Psoas muscle (tissue), 8 donors: Measurements from ENCODE around the gene SLC30A2. TPM values are rescaled to one million over a fixed set of nuclear protein-coding genes. Genes with fewer than 3 reads are reported as not detected.

Experiments used
- ATAC-seq, 4 donors: fragments of 200-7000 bp; cut with Tn5 transposase; one replicate each; pipeline ENCODE4 v1.9.1; 2020; ENCODE audit warnings: moderate library complexity in 3 of 4, mild to moderate bottlenecking in 2 of 4
- DNase-seq, 2 donors: peaks; one replicate each; pipeline ENCODE4 v3.0.0-alpha.2; 2020
- H3K27ac ChIP-seq: fragments of 200-600 bp; one replicate; pipeline ENCODE4 v1.8.0; 2022
- H3K27me3 ChIP-seq, 3 donors: fragments of 200-600 bp in 1 of 3; one replicate each; pipeline versions ENCODE4 v1.6.1 to v1.8.0; 2013 to 2022; ENCODE audit warnings: low read length in 2 of 3, mild to moderate bottlenecking in 2 of 3, moderate library complexity in 1 of 3; ENCODE audit not compliant: insufficient read depth in 3 of 3
- H3K36me3 ChIP-seq, 2 donors: fragments of 200-600 bp in 1 of 2; one replicate each; pipeline versions ENCODE4 v1.6.1 to v1.8.0; 2013 to 2022; ENCODE audit warnings: low read depth in 1 of 2, mild to moderate bottlenecking in 1 of 2, moderate library complexity in 1 of 2; ENCODE audit not compliant: insufficient read depth in 1 of 2
- H3K4me1 ChIP-seq: fragments of 200-600 bp; one replicate; pipeline ENCODE4 v1.8.0; 2022
- H3K4me3 ChIP-seq: fragments of 200-600 bp; one replicate; pipeline ENCODE4 v1.8.0; 2022; ENCODE audit warnings: mild to moderate bottlenecking
- H3K9me3 ChIP-seq: fragments of 200-600 bp; one replicate; pipeline ENCODE4 v1.8.0; 2022
- WGBS, 3 donors: extraction: QIAGEN DNeasy Blood & Tissue Kit; methylation state at CpG; one replicate each; pipeline versions ENCODE4 v1.1.6 to v1.1.7; 2013; 5-methylcytosine and 5-hydroxymethylcytosine counted together
- intact Hi-C, 2 donors: fragments of 100-400 bp; cut with DNase I; formaldehyde crosslinking; loops; one replicate each; pipeline versions ENCODE4 v1.11.0 to v1.14.2; 2022
- polyA plus RNA-seq, 3 donors: library from polyadenylated mRNA; stranded (reverse); fragments of 200-250 nt; gene quantifications; one replicate each; pipeline ENCODE4 v1.2.3, GENCODE V29; 2013
- total RNA-seq, 4 donors: library from RNA; stranded (reverse); fragmentation: NEBNext Ultra II Directional in 2 of 4; extraction: Animal tissue kit (Norgen Biotek cat#: 25700) in 2 of 4; gene quantifications; one replicate each; pipeline versions ENCODE4 v1.2.1 to v1.2.4, GENCODE V29; 2021 to 2023
- TF ChIP-seq, protein P1 (sequence below): fragments of 200-600 bp; IDR thresholded peaks from one replicate; pipeline ENCODE4 v1.8.0; 2022; ENCODE audit warnings: antibody characterized with exemption
- donor health status: healthy with polysubstance abuse.
- donor health status: DM: no; HTN: no; CAD: no; lungs with moderate emphysema.
- donor health status: Bipolar disorder and iron deficiency.
- donor health status: healthy.
- donor health status: DM: yes; HTN: yes; CAD: no.
- donor health status: DM: no; HTN: no; CAD: no.
- donor health status: DM: no; HTN: no; CAD: no.
- donor health status: DM: yes; HTN: yes; CAD: no.

Gene SLC30A2
- total and polyA plus RNA-seq, 7 donors: 0.21 to 7.8 (median 1.2) TPM

DNA sequence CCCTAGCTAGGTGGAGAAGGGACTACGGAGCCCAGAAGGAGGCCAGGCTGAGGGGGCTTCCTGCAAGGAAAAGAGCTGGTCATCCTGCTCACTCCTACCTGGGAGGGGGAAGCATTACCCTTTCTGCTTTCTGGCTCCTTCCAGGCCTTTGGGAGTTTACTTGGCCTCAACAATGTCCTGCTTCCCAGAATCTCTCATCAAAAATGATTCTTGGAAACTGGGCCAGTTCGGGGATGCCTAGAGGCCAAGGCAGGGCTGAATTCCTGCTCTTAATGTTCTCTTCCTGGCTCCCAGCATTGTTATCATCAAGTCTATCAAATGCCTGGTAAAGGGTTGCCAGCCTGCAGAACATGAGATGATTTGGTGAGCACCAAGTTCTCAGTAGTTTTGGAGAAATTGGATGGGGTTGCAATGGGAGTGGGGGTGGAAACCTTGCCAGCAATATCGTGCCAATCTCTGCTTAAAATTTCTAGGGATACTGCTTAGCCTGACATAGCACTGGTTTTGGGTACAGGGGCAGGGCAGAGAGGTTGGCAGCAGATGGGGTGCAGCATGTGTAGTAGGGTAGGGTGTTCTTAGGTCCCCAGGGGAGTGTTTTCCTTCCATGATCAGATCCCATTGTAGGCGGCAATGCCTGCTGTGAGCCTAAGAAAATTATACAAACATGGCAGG, 40.3 kb downstream of the SLC30A2 start:
- Histone ChIP-seq H3K4me3 (no peak overlapping the region), H3K4me1 (no peaks in the 10 kb centered on the region), H3K36me3 (no peaks in the 10 kb centered on the region), H3K9me3 (no peaks in the 10 kb centered on the region), H3K27ac (no peak overlapping the region), H3K27me3 (no peaks in the 10 kb centered on the region)
- TF ChIP-seq, protein P1, sequence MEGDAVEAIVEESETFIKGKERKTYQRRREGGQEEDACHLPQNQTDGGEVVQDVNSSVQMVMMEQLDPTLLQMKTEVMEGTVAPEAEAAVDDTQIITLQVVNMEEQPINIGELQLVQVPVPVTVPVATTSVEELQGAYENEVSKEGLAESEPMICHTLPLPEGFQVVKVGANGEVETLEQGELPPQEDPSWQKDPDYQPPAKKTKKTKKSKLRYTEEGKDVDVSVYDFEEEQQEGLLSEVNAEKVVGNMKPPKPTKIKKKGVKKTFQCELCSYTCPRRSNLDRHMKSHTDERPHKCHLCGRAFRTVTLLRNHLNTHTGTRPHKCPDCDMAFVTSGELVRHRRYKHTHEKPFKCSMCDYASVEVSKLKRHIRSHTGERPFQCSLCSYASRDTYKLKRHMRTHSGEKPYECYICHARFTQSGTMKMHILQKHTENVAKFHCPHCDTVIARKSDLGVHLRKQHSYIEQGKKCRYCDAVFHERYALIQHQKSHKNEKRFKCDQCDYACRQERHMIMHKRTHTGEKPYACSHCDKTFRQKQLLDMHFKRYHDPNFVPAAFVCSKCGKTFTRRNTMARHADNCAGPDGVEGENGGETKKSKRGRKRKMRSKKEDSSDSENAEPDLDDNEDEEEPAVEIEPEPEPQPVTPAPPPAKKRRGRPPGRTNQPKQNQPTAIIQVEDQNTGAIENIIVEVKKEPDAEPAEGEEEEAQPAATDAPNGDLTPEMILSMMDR: no peak
- intact Hi-C loops: no loop called here
- DNase-seq (no peak), ATAC-seq (no peak)
- WGBS, 3 donors: 37 to 54% (median 37%) methylated on average over 4 of the region's 4 CpGs

DNA sequence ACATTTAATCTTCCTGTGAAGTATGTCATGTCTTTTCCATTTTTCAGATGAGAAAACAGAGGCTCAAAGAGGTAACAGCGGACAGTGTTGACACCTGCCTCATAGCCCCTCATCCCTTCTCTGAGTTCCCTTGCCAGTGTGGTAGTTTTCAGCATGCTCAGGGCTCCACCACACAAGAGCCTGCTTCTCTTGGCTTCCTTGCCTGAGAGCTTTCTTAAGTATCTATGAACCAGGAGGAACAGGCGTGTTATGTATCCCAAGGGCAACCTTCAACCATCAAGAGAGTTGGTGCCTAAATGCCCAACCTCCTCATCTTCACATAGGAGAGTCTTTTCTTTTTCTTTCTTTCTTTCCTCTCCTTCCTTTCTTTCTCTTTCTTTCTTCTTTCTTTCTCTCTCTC, 42.2 kb downstream of the SLC30A2 start:
- ATAC-seq (no peak), DNase-seq (no peak)
- peaks cover 1% of the 10 kb centered on the region for H3K4me1 ChIP-seq
- H3K36me3 ChIP-seq: no peaks in the 10 kb centered on the region
- no peaks in the 10 kb centered on the region for H3K9me3 ChIP-seq
- H3K27ac ChIP-seq: no peak overlapping the region
- H3K27me3 ChIP-seq: no peaks in the 10 kb centered on the region
- no peak overlapping the region for H3K4me3 ChIP-seq
- TF ChIP-seq, protein P1: no peak
- intact Hi-C loops: no loop called here
- WGBS, 3 donors: 88 to 94% (median 89%) methylated on average over 2 of the region's 2 CpGs

DNA sequence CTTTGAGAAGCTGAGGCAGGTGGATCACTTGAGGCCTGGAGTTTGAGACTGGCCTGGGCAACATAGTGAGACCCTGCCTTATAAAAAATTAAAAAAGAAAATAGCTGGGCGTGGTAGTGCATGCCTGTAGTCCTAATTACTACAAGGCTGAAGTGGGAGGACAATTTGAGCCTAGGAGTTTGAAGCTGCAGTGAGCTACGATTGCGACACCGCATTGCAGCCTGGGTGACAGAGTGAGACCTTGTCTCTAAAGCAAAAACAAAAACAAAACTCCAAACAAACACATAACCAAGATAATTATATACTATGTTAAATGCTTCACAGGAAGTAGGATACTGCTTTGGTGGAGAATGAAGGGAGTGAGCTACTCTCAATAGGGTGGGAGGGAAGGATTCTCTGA, 42.7 kb downstream of the SLC30A2 start:
- WGBS, 3 donors: 87 to 93% (median 91%) methylated on average over 4 of the region's 4 CpGs
- Histone ChIP-seq H3K4me1 (peaks cover 5% of the 10 kb centered on the region), H3K36me3 (no peaks in the 10 kb centered on the region), H3K9me3 (no peaks in the 10 kb centered on the region), H3K27me3 (no peaks in the 10 kb centered on the region), H3K4me3 (no peak overlapping the region), H3K27ac (no peak overlapping the region)
- DNase-seq (no peak), ATAC-seq (no peak)
- TF ChIP-seq, protein P1: no peak
- intact Hi-C loops: no loop called here

DNA sequence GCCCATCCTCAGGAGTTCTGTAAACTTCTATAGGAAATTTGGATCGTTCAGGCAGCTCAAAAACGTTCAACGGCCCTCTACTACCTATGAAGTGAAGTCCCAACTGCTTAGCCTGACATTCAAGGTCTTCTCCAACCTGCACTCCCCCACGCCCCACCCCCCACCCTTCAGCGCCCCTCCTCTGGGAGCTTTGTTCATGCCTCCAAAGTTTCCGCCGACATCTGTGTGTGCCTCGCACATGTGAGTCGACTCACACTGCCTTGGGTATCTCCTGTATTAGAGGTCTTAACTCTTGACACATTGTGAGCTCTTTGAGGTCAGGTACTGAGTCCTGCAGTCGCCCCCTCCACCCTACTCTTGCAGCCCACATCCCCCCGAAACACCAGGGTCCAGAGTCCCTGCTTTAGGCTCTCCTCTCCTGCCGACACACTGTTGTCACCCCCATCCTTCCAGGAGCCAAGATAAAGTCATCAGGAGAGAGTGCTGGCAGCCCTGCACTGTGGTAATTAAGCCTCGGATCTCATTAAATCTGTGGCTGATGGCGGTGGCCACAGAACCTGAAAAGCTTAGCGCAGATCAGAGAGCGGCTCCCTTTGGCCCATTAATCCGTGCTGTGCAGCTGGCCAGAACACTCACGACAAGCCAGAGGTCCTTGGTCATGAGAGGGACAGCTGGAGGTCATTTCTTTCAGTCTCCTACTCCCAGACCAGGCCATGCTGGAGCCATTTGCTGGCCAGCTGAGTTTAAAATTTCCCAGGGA, 46.7 kb downstream of the SLC30A2 start:
- intact Hi-C loops: loop anchor here (5.0 to 10.0 kb wide), 2 partner anchors 102 to 174 kb away; no protein-coding TSS in a partner anchor
- no peaks in the 10 kb centered on the region for H3K9me3 ChIP-seq
- DNase-seq: no peak
- TF ChIP-seq, protein P1: no peak
- H3K36me3 ChIP-seq: no peaks in the 10 kb centered on the region
- H3K27ac ChIP-seq: peak overlapping the region; percentile 86
- ATAC-seq: no peak
- H3K4me1 ChIP-seq: peaks cover 25% of the 10 kb centered on the region
- H3K27me3 ChIP-seq: no peaks in the 10 kb centered on the region
- H3K4me3 ChIP-seq: no peak overlapping the region
- 53 to 63% (median 56%) methylated on average over 17 to 18 of the region's 18 CpGs for WGBS, 3 donors
